HUES64 (cell line): Measurements from ENCODE around the gene PON3.
A peak's percentile ranks its signal among the peaks of the same experiment; 100 is the strongest.

ENCODE experiments used
- H3K27ac ChIP-seq: 2 replicates; pipeline ENCODE4 v1.7.0; 2013; ENCODE audit warnings: low read depth, low read length, inconsistent platforms
- H3K27me3 ChIP-seq: 2 replicates; pipeline ENCODE4 v1.6.1; 2013; ENCODE audit warnings: mild to moderate bottlenecking, low read length; ENCODE audit not compliant: insufficient read depth
- H3K36me3 ChIP-seq: 2 replicates; pipeline ENCODE4 v1.6.1; 2013; ENCODE audit warnings: mild to moderate bottlenecking, low read length; ENCODE audit not compliant: insufficient read depth
- H3K4me1 ChIP-seq: 2 replicates; pipeline ENCODE4 v1.6.1; 2013; ENCODE audit warnings: mild to moderate bottlenecking, low read length, moderate library complexity; ENCODE audit not compliant: insufficient read depth
- H3K4me3 ChIP-seq: 2 replicates; pipeline ENCODE4 v1.5.1; 2013; ENCODE audit warnings: mild to moderate bottlenecking, low read length, moderate library complexity
- H3K9ac ChIP-seq: 2 replicates; pipeline ENCODE4 v1.6.1; 2013; ENCODE audit warnings: mild to moderate bottlenecking, low read depth, low read length
- H3K9me3 ChIP-seq: 2 replicates; pipeline ENCODE4 v1.6.1; 2013; ENCODE audit warnings: low read depth, low read length; ENCODE audit not compliant: insufficient read depth
- WGBS: fragments of 150-250, 120-280 bp; methylation state at CpG from one replicate; pipeline ENCODE4 v1.1.7; 2013; ENCODE audit warnings: missing lambda C conversion rate; 5-methylcytosine and 5-hydroxymethylcytosine counted together

Gene PON3

GRCh38 chr7:95340491-95340890 is 55.7 kb downstream of the PON3 start:
- Histone ChIP-seq H3K4me1 (peaks cover 12% of the 10 kb centered on the region), H3K4me3 (no peak overlapping the region), H3K27ac (no peak overlapping the region), H3K36me3 (no peaks in the 10 kb centered on the region), H3K9me3 (no peaks in the 10 kb centered on the region), H3K9ac (no peak overlapping the region), H3K27me3 (no peaks in the 10 kb centered on the region)
- WGBS = 75% methylated on average over 2 of the region's 2 CpGs

GRCh38 chr7:95338832-95339231 is 57.3 kb downstream of the PON3 start:
- Histone ChIP-seq H3K4me3 (no peak overlapping the region), H3K27me3 (no peaks in the 10 kb centered on the region), H3K27ac (no peak overlapping the region), H3K9ac (no peak overlapping the region), H3K9me3 (no peaks in the 10 kb centered on the region), H3K4me1 (peaks cover 12% of the 10 kb centered on the region), H3K36me3 (no peaks in the 10 kb centered on the region)
- 97% methylated on average over 3 of the region's 3 CpGs for WGBS

- Histone ChIP-seq H3K36me3 (no peaks in the 10 kb centered on the region), H3K4me1 (no peaks in the 10 kb centered on the region), H3K9ac (no peak overlapping the region), H3K9me3 (no peaks in the 10 kb centered on the region), H3K27me3 (no peaks in the 10 kb centered on the region), H3K4me3 (no peak overlapping the region), H3K27ac (no peak overlapping the region)
Observed at GRCh38 chr7:95335093-95335492, 61.1 kb downstream of the PON3 start.

- Histone ChIP-seq H3K4me1 (no peaks in the 10 kb centered on the region), H3K27ac (no peak overlapping the region), H3K27me3 (no peaks in the 10 kb centered on the region), H3K9ac (no peak overlapping the region), H3K9me3 (no peaks in the 10 kb centered on the region), H3K36me3 (no peaks in the 10 kb centered on the region), H3K4me3 (no peak overlapping the region)
Observed at GRCh38 chr7:95334447-95334846, 61.7 kb downstream of the PON3 start.

GRCh38 chr7:95330961-95331337 is 65.2 kb downstream of the PON3 start:
- H3K36me3 ChIP-seq = no peaks in the 10 kb centered on the region
- no peaks in the 10 kb centered on the region for H3K27me3 ChIP-seq
- H3K4me3 ChIP-seq = no peak overlapping the region
- H3K9ac ChIP-seq = no peak overlapping the region
- H3K9me3 ChIP-seq = no peaks in the 10 kb centered on the region
- 95% methylated on average over 1 of the region's 1 CpG for WGBS
- no peaks in the 10 kb centered on the region for H3K4me1 ChIP-seq
- no peak overlapping the region for H3K27ac ChIP-seq

GRCh38 chr7:95330204-95330960 is 65.8 kb downstream of the PON3 start:
- Histone ChIP-seq H3K36me3 (no peaks in the 10 kb centered on the region), H3K27ac (no peak overlapping the region), H3K9me3 (no peaks in the 10 kb centered on the region), H3K4me1 (no peaks in the 10 kb centered on the region), H3K27me3 (no peaks in the 10 kb centered on the region), H3K4me3 (no peak overlapping the region), H3K9ac (no peak overlapping the region)
- WGBS = 90% methylated on average over 2 of the region's 4 CpGs

GRCh38 chr7:95327356-95327755 is 68.8 kb downstream of the PON3 start:
- H3K4me3 ChIP-seq = no peak overlapping the region
- no peak overlapping the region for H3K27ac ChIP-seq
- 0 out of 2 replicates have a peak, but pooled peaks cover 3% of the 10 kb centered on the region for H3K4me1 ChIP-seq
- H3K36me3 ChIP-seq = no peaks in the 10 kb centered on the region
- no peak overlapping the region for H3K9ac ChIP-seq
- H3K27me3 ChIP-seq = peaks cover 13% of the 10 kb centered on the region
- WGBS = 89% methylated on average over 3 of the region's 3 CpGs
- H3K9me3 ChIP-seq = no peaks in the 10 kb centered on the region

- Histone ChIP-seq H3K27ac (no peak within 1 kb of the TSS), H3K4me1 (0 out of 2 replicates have a peak, but pooled peaks cover 3% of the 10 kb centered on the region), H3K36me3 (no peaks in the 10 kb centered on the region), H3K9me3 (no peaks in the 10 kb centered on the region), H3K4me3 (peak within 1 kb of the TSS; percentile 41), H3K27me3 (peaks cover 13% of the 10 kb centered on the region), H3K9ac (no peak within 1 kb of the TSS)
- WGBS = 80% methylated on average over 20 of the region's 20 CpGs
Observed at GRCh38 chr7:95324431-95324830, 71.7 kb downstream of the PON3 start, which contains the start of gene PON1. Gene PON1, minus strand, starts transcription at chr7:95324532. Its CDS starts 57 bp downstream, at chr7:95324475.

GRCh38 chr7:95323410-95324129 is 72.6 kb downstream of the PON3 start:
- Histone ChIP-seq H3K36me3 (no peaks in the 10 kb centered on the region), H3K4me3 (no peak overlapping the region; the same call in 1 of the 2 replicates), H3K27ac (no peak overlapping the region), H3K9me3 (no peaks in the 10 kb centered on the region), H3K9ac (no peak overlapping the region), H3K27me3 (peaks cover 13% of the 10 kb centered on the region), H3K4me1 (0 out of 2 replicates have a peak, but pooled peaks cover 3% of the 10 kb centered on the region)
- WGBS = 92% methylated on average over 9 of the region's 9 CpGs

- 81% methylated on average over 2 of the region's 2 CpGs for WGBS
Observed at GRCh38 chr7:95322854-95323253, 73.3 kb downstream of the PON3 start.

GRCh38 chr7:95322396-95322795 is 73.8 kb downstream of the PON3 start:
- H3K9ac ChIP-seq = no peak overlapping the region
- H3K36me3 ChIP-seq = no peaks in the 10 kb centered on the region
- WGBS = 95% methylated on average over 7 of the region's 8 CpGs
- H3K27ac ChIP-seq = no peak overlapping the region
- no peaks in the 10 kb centered on the region for H3K9me3 ChIP-seq
- H3K4me1 ChIP-seq = 0 out of 2 replicates have a peak, but pooled peaks cover 3% of the 10 kb centered on the region
- no peak overlapping the region for H3K4me3 ChIP-seq
- peaks cover 13% of the 10 kb centered on the region for H3K27me3 ChIP-seq

More at GRCh38 chr7:95322854-95323253, 73.3 kb downstream of the PON3 start:
- Histone ChIP-seq H3K36me3 (no peaks in the 10 kb centered on the region), H3K9me3 (no peaks in the 10 kb centered on the region), H3K4me3 (no peak overlapping the region), H3K27ac (no peak overlapping the region), H3K9ac (no peak overlapping the region), H3K4me1 (0 out of 2 replicates have a peak, but pooled peaks cover 3% of the 10 kb centered on the region), H3K27me3 (peaks cover 13% of the 10 kb centered on the region)
